PC-9 (cell line): Measurements from ENCODE around the gene TEPSIN. TPM values are rescaled to one million over a fixed set of nuclear protein-coding genes. Genes with fewer than 3 reads are reported as not detected.

Experiments
- BruUV-seq: library from RNA; stranded (reverse); fragments of 400-500 nt; replicated peaks from 2 replicates; lab custom pipeline; 2021; lab: Mats Ljungman, UMichigan
- CTCF ChIA-PET: fragments of 300-600 bp; sonication (Branson Sonifier 250); formaldehyde crosslinking; loops from one replicate; lab custom pipeline; 2022; ENCODE audit warnings: antibody characterized with exemption; lab: Charles Lee
- POLR2A ChIA-PET: fragments of 300-600 bp; sonication (Branson Sonifier 250); formaldehyde crosslinking; loops from one replicate; lab custom pipeline; 2022; ENCODE audit warnings: antibody characterized with exemption; ENCODE audit not compliant: unreplicated experiment; lab: Charles Lee
- DNase-seq, 2 experiments: peaks; one replicate each; pipeline versions ENCODE4 v3.0.0 to v3.0.0-alpha.2; 2015 to 2022; ENCODE audit warnings: mixed read lengths in 1 of 2
- H2AFZ ChIP-seq: fragments of 200-600 bp; sonication (generic); 2 replicates; pipeline ENCODE4 v1.8.1; 2017; ENCODE audit warnings: antibody characterized with exemption
- H3F3A ChIP-seq: fragments of 200-600 bp; sonication (generic); 2 replicates; pipeline ENCODE4 v1.8.1; 2017; ENCODE audit warnings: antibody characterized with exemption, mild to moderate bottlenecking, low read depth; ENCODE audit not compliant: insufficient read depth
- H3K27ac ChIP-seq: fragments of 200-600 bp; sonication (generic); 2 replicates; pipeline ENCODE4 v1.6.1; 2016; ENCODE audit warnings: mixed run types
- H3K27me3 ChIP-seq: fragments of 200-600 bp; sonication (generic); 2 replicates; pipeline ENCODE4 v1.6.1; 2016; ENCODE audit warnings: low read depth, mixed run types; ENCODE audit not compliant: insufficient read depth
- H3K36me3 ChIP-seq: fragments of 200-600 bp; sonication (generic); 2 replicates; pipeline ENCODE4 v1.6.1; 2016; ENCODE audit warnings: low read depth, mixed run types
- H3K4me1 ChIP-seq: fragments of 200-600 bp; sonication (generic); replicated peaks from 2 replicates; pipeline ENCODE4 v1.6.1; 2016; ENCODE audit warnings: mixed run types; ENCODE audit not compliant: insufficient read depth
- H3K4me2 ChIP-seq: fragments of 200-600 bp; sonication (generic); 2 replicates; pipeline ENCODE4 v1.6.1; 2017; ENCODE audit warnings: mixed run types
- H3K4me3 ChIP-seq: fragments of 200-600 bp; sonication (generic); 2 replicates; pipeline ENCODE4 v1.6.1; 2016; ENCODE audit warnings: mixed run types
- H3K79me2 ChIP-seq: fragments of 200-600 bp; sonication (generic); 2 replicates; pipeline ENCODE4 v1.6.1; 2017; ENCODE audit warnings: low read depth, mixed run types
- H3K9me2 ChIP-seq: fragments of 200-600 bp; sonication (generic); 2 replicates; pipeline ENCODE4 v1.8.1; 2017; ENCODE audit warnings: mild to moderate bottlenecking; ENCODE audit not compliant: insufficient read depth
- H3K9me3 ChIP-seq: fragments of 200-600 bp; sonication (generic); 2 replicates; pipeline ENCODE4 v1.8.1; 2016; ENCODE audit warnings: low read depth; ENCODE audit not compliant: insufficient read depth
- H4K20me1 ChIP-seq: fragments of 200-600 bp; sonication (generic); 2 replicates; pipeline ENCODE4 v1.8.1; 2017; ENCODE audit not compliant: insufficient read depth
- CTCF ChIP-seq: fragments of 200-600 bp; sonication (generic); conservative IDR thresholded peaks from 2 replicates; pipeline ENCODE4 v1.6.1; 2017; ENCODE audit warnings: mixed run types, antibody characterized with exemption, mild to moderate bottlenecking, moderate library complexity
- EZH2 ChIP-seq: fragments of 200-600 bp; sonication (generic); IDR thresholded peaks from 2 replicates; pipeline ENCODE4 v1.8.0; 2017; ENCODE audit warnings: antibody characterized with exemption, low read depth
- intact Hi-C: fragments of 100-400 bp; cut with micrococcal nuclease; formaldehyde crosslinking; loops from one replicate; pipeline ENCODE4 v1.10.0; 2022; ENCODE audit not compliant: unreplicated experiment
- total RNA-seq: library from RNA; stranded (reverse); gene quantifications from 2 replicates; pipeline ENCODE4 v1.2.3, GENCODE V29; 2021

TEPSIN gene
- total RNA-seq, 1 experiment from 2014 or later = 35.0 TPM

GRCh38 chr17:81221842-81222619 is 16.8 kb downstream of the TEPSIN start:
- Histone ChIP-seq H3K36me3 (no peaks in the 10 kb centered on the region), H3K9me2 (no peaks in the 10 kb centered on the region), H4K20me1 (no peaks in the 10 kb centered on the region), H3K27ac (no peak overlapping the region), H3K4me1 (0 out of 2 replicates have a peak, but pooled peaks cover 9% of the 10 kb centered on the region), H3K27me3 (no peaks in the 10 kb centered on the region), H2AFZ (peak overlapping the region; percentile 75; the same call in 1 of the 2 replicates), H3F3A (no peaks in the 10 kb centered on the region; the same call in 1 of the 2 replicates), H3K4me3 (peak overlapping the region; percentile 81), H3K79me2 (no peaks in the 10 kb centered on the region), H3K9me3 (no peaks in the 10 kb centered on the region), H3K4me2 (peak overlapping the region; percentile 87)
- intact Hi-C loops = loop anchor here (5.0 kb wide), 2 partner anchors 220 to 235 kb away; no protein-coding TSS in a partner anchor
- DNase-seq = no peak
- ChIA-PET POLR2A (interaction anchor here (0.6 to 1.2 kb wide), 4 partner anchors 27 to 767 kb away, joined by 3 to 8 read pairs (median 5); partner anchors contain the start of gene BAHCC1), CTCF (no interaction called here)
- no TSS peak for BruUV-seq
- TF ChIP-seq CTCF (no peak), EZH2 (no peak)

- no peak overlapping the region for H3K27ac ChIP-seq
- 0 out of 2 replicates have a peak, but pooled peaks cover 9% of the 10 kb centered on the region for H3K4me1 ChIP-seq
- DNase-seq = no peak
- POLR2A ChIA-PET = no interaction called here
- H2AFZ ChIP-seq = no peak overlapping the region
- H3K36me3 ChIP-seq = no peaks in the 10 kb centered on the region
- TF ChIP-seq CTCF (no peak), EZH2 (no peak)
- peak overlapping the region; percentile 81; the same call in 1 of the 2 replicates for H3K4me3 ChIP-seq
- no peaks in the 10 kb centered on the region for H3K9me3 ChIP-seq
- no peaks in the 10 kb centered on the region for H3K79me2 ChIP-seq
- no peaks in the 10 kb centered on the region; the same call in 1 of the 2 replicates for H3F3A ChIP-seq
- no peaks in the 10 kb centered on the region for H4K20me1 ChIP-seq
- no peaks in the 10 kb centered on the region for H3K9me2 ChIP-seq
- CTCF ChIA-PET = no interaction called here
- no peaks in the 10 kb centered on the region for H3K27me3 ChIP-seq
- intact Hi-C loops = loop anchor here (5.0 kb wide), 2 partner anchors 219 to 234 kb away; no protein-coding TSS in a partner anchor
- no TSS peak for BruUV-seq
- H3K4me2 ChIP-seq = peak overlapping the region; percentile 87
Measured at GRCh38 chr17:81221371-81221841, 17.4 kb downstream of the TEPSIN start.

GRCh38 chr17:81219476-81220180 is 19.2 kb downstream of the TEPSIN start:
- intact Hi-C loops = loop anchor here (5.0 kb wide), 2 partner anchors 217 to 232 kb away; no protein-coding TSS in a partner anchor

More at GRCh38 chr17:81219476-81220180, 19.2 kb downstream of the TEPSIN start:
- Histone ChIP-seq H4K20me1 (no peaks in the 10 kb centered on the region), H3K9me2 (no peaks in the 10 kb centered on the region), H3K4me1 (0 out of 2 replicates have a peak, but pooled peaks cover 9% of the 10 kb centered on the region), H3K27ac (no peak overlapping the region), H3K4me2 (no peak overlapping the region), H3K79me2 (no peaks in the 10 kb centered on the region), H3K36me3 (no peaks in the 10 kb centered on the region), H3K27me3 (no peaks in the 10 kb centered on the region), H3K9me3 (no peaks in the 10 kb centered on the region), H2AFZ (no peak overlapping the region), H3F3A (no peaks in the 10 kb centered on the region), H3K4me3 (no peak overlapping the region)
- ChIA-PET POLR2A (no interaction called here), CTCF (no interaction called here)
- TF ChIP-seq CTCF = no peak
- TF ChIP-seq EZH2 = no peak
- no TSS peak for BruUV-seq
- DNase-seq = no peak
